ENCODE data around the gene PRPF38B. TPM values are rescaled to one million over a fixed set of nuclear protein-coding genes. Genes with fewer than 3 reads are reported as not detected.
"Not testable (repeated sequence)": the region's sequence is repeated elsewhere in the genome, so short reads cannot be mapped to it uniquely, and the experiment has no call there.

Gene PRPF38B
- total RNA-seq, 1 donor from 2014 or later, result 21.1 TPM

DNA sequence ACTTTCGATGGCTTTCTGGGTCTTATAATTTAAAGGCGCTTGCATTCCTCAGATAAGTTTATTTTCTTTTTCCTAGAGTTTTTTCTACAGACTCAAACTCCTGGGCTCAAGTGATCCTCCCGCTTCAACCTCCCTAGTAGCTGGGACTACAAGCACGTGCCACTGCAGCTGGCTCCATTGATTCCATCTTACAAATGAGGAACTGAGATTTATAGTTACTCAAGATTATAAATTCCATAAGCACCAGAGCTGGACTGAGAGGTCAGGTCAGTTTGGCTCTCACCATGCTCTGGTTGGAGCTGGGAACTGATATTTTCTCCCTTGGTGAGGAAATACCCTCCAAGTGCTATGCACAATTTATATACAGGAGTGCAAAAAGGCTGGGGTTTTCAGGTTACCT is 13.4 kb upstream of the PRPF38B start:
- no peak for DNase-seq (ENCODE audit: low read depth)

DNA sequence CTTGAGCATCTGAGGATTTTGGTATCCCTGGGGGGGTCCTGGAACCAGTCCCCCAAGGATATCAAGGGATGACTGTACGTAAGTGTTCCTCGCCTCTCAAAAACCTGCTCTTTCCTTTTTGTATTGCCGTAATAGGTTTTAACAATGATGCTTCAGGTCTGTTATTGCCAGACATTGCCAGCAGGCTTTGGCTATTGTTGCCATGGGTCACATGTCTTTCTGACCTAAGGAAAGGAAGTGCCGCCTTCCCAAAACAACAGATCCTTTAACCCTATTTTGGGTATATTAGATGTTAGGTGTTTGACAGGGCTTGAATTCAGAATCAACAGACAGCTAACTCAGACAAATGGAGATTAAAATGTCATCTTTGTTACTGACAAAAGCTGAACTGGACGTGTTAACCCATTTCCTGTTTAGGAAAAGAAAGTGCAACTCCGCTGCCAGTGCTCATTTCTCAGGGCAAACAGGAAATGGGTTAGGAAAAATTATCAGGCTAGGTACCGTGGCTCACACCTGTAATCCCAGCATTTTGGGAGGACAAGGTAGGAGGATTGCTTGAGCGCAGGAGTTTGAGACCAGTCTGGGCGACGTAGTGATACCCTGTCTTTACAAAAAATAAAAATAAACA is 12.4 kb upstream of the PRPF38B start:
- no peak for DNase-seq (ENCODE audit: low read depth)

DNA sequence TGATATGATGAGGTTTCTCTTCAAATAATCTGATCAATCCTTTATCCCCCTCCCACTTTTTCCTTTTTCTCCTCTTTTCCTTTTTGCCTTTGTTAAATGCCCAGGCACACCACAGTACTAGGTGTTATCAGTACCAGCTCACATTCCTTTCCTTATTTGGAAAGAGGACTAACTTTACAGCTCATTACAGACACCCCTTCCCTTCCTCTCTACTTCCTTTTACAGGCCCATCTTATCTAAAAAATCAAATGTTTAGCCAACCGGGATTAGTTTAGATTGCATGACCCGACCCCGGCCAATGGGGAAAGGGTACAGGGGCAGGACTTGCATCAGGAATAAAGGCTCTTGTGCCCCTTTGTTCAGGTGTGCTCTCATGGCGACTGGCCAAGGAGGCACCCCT is 10.4 kb upstream of the PRPF38B start:
- DNase-seq (ENCODE audit: low read depth), result not testable (repeated sequence)

DNA sequence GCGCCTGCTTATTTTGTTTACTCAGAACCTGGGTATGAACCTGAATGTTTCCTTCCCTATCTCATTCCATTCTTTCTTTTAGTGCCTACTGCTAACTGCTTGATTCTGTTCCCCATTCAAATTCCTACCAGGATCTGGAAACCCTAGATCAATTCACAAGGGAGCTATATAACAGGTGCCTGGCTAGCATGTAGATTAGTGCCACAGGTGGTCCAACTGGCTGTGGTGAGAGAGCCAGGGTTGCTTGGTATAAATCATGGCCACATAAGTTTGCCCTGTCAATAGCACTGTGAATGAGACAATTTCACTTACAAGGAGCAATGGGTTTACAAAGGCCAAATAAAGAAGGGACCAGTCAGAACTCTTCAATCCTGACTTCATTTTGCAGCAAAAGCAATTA is 6.6 kb upstream of the PRPF38B start:
- DNase-seq (ENCODE audit: low read depth), result peak; percentile 73

DNA sequence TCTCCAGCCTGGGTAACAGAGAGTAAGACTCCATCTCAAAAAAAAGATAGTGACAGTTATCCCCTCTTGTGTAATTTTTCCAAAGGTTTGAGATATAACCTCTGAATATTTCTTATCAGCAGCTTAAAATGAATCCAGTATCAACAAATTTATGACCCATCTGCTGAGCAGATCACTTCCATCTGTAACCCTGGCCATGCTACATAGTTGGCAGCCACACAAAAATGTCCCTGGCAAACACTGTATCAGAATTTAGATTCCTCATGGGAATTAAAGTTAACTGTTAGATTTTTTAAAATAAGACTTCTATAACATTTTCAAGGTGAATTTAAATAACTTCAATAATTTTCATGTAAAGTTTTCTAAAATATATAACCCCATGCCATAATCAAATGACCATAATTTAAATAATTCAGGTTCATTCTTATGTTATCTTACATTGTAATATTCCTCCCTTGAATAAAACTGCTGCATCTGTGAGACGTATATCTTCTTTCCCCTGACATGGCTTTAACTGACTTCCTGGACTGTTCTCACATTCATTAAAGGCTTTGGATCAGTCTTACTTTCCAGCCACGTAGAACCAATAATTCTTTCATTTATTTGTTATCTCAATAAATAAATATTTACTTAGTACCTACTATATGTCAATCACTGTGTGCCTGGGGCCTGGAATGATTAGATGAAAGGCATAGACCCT is 5.3 kb upstream of the PRPF38B start:
- peak; percentile 44 for DNase-seq (ENCODE audit: low read depth)

DNA sequence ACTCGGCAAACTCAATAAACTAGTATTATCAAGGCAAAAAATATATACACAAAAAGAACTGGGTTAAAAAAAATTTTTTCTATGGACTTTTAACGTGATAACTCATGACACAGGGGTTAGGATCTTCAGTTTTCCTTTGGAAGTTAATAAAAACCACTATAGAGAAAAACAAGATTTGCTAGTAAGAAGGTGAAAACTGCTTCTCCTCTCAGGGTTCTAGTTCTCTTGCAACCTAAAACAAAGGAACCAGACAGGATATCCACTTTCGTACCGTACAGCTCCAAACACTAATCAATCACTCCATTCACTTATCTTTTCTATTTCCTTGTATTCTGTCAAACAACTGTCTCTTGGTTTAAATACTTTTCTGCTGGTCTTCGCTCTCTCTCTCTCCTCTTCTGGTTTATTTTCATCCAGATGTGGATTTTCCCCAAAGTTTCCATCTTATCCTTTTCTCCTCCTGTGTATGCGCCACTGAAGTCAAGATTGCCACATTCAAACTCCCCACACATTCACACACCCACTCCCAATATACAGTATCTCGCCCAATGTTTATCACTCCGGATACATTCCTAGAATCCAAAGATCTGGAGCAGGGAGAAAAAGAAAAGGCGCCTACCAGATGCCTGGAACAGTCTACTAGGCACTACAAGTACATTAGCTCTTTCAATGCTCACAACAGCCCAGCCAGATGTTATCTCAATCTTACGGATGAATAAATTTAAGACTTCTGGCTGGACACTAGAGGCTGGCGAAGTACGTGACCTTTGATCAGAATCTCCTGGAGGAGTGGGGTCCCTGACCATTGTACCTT is 775 bp upstream of the PRPF38B start:
- peak; percentile 9 for DNase-seq (ENCODE audit: low read depth)

DNA sequence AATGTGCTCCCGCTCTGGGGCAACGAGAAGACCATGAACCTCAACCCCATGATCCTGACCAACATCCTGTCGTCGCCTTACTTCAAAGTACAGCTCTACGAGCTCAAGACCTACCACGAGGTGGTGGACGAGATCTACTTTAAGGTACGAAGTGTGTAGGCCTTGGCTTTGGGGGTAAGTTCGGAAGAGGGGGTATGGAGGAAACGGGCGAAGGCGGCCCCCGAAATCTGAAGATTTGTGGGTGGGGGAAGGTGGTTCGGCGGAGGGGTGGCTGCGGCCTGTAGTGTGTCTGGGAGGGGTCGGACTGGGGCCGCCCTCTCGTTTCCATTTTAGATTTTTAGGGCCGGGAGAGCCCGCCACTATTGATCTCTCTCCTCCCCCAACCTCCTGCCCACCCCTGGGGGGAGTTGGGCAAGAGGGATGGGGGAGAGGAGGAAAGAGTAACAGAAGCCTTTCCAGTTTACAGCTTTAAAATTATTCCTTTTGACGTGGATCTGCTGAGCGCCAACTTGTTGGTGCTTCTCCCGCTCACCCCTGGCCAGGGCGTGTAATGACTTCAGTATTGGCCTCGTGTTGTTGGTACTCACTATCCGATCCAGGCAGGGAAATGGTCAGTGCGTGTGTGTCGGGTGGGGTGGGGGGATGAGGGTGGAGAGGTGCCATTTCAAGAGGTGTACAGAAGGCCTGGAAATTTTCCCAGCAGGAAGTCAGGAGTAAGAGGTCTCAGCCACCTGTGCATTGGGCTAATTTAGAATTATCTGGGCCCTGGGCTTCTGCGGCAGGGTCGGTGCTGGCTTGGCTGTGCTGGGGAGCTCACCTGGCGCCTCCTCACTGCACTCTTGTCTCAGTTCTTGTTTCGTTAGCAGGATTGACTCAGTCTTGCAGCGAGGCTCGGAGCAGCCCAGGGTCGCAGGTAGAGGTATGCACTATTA is 880 bp downstream of the PRPF38B start:
- DNase-seq (ENCODE audit: low read depth), result no peak

DNA sequence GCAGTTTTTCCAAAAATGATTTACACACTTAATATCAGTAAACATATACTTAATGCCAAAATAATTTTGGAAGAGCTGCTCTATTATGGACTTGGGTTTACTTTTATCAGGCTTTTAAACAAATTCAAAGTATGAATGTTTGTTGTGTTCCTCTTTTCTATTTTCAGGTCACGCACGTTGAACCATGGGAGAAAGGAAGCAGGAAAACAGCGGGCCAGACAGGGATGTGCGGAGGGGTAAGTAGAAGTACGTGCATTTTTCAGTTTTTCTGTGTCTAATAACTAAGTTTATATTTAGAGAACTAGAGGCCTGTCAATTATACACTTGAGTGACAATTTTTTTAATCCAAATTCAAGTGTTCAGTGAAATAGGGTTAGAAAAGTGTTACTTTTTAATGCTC is 3.4 kb downstream of the PRPF38B start:
- no peak for DNase-seq (ENCODE audit: low read depth)

GRCh38 chr1:108699375-108700332 is 7.5 kb downstream of the PRPF38B start:
- DNase-seq (ENCODE audit: low read depth), result no peak

GRCh38 chr1:108701176-108701849 is 9.2 kb downstream of the PRPF38B start:
- no peak for DNase-seq (ENCODE audit: low read depth)

- DNase-seq (ENCODE audit: low read depth), result not testable (repeated sequence)
Measured at GRCh38 chr1:108702109-108702508, 10.0 kb downstream of the PRPF38B start.

GRCh38 chr1:108703939-108704338 is 11.8 kb downstream of the PRPF38B start:
- no peak for DNase-seq (ENCODE audit: low read depth)

DNA sequence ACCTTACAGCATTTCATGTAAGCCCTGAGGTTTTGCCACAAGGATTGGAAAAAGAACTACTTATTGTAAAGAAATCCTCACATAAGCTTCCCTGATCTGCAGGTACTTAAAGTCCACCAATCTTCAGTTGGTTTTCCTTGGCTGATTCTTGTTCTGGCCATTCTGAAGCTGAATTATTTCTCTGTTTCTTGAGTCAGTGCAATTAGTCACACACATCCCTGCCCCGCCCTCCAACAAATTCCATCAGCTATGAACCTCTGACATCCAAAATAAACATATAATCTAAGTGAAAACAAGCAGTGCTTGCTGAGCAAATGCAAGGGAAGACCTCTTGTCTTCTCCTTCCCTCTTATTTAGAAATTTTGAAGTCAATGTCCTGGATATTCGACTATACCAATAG is 12.4 kb downstream of the PRPF38B start:
- peak; percentile 33 for DNase-seq (ENCODE audit: low read depth)

DNA sequence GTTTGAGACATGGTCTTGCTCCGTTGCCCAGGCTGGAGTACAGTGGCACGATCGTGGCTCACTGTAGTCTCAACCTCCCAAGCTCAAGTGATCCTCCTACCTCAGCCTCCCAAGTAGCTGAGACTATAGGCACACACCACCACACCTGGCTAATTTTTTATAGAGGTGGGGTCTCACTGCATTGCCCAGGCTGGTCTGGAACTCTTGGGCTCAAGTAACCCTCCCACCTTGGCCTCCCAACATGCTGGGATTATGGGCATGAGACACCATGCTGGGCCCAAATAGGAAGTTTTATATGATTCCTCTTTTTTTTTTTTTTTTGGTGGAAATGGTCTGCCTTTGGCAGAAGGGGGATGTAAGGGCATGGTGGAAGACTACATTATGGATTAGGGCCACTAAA is 14.5 kb downstream of the PRPF38B start:
- DNase-seq (ENCODE audit: low read depth), result no peak

DNA sequence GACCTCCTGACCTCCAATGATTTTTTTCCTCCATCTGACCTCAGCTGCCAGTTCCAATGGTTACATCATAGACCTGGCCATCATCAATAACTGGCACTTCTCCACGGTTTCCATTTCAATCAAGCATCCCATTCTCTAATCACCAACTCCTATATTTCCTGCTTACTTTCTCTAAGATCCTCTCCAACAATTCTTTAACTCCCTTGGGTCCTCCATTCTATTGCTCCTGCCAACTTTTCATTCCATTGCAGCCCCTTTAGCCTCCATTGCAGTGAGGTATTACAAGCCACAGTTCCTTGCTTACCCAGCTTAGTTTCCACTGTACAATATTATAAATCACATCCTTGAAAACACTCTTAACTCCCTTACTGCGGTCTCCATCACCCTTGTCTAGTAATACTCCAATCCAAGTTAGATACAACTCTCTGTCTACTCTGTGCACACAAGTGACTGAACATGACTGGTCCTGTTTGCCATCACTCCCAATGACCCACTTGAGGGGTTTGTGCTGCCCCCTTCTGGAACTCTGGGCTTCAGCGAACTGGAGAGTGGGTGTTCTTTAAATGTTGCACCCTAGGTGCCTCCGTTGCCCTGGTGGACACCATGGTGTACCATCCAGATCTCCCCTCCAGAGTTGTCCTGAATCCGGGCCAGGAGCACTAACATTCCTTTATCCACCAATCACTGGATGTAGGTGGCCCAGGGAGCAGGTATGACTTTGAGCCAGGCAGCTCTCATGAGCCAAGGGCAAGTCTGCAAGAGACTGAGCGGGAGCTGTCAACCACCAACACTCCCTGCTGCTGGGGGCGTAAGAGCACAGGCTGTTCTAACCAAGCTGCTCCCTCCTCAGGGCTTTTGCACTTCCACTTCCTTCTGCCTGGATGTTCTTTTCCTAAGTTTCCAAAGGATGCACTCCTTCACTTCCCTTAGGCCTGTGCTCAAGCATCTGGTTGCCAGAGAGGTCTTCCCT is 16.9 kb downstream of the PRPF38B start:
- DNase-seq (ENCODE audit: low read depth), result no peak

GRCh38 chr1:108712606-108713150 is 20.6 kb downstream of the PRPF38B start, which contains the start of gene FNDC7:
FNDC7 (plus strand) TSS chr1:108712908; CDS start chr1:108712934, 26 bp downstream.
- no peak for DNase-seq (ENCODE audit: low read depth)

DNA sequence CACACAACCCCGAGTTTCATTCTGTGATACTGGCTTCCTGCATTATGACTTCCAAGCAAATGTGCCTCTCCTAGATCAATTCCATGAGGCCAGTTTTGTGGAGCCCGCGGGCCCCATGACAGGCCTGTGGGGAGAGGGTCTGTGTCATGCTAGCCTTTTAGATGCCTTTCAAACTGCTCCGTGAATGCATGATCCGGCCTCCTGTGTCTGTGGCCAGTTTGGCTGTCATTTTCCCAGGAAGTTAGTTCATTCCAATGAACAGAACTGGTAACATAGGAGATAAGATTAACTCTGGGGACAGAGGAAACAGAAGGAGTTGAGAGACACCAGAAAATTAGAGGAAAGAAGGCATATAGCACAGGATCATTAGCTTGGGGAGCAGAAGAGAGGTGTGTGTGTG is 23.8 kb downstream of the PRPF38B start:
- DNase-seq (ENCODE audit: low read depth), result no peak

All from myocyte (in vitro differentiated cells).